IPS-NIHi7 (cell line): Measurements from ENCODE around the gene ZNF444.
A peak's percentile ranks its signal among the peaks of the same experiment; 100 is the strongest.

ENCODE experiments used
- DNase-seq: peaks from one replicate; pipeline ENCODE4 v3.0.0; 2012; ENCODE audit warnings: mixed read lengths; ENCODE audit errors: extremely low spot score

ZNF444 gene

DNA sequence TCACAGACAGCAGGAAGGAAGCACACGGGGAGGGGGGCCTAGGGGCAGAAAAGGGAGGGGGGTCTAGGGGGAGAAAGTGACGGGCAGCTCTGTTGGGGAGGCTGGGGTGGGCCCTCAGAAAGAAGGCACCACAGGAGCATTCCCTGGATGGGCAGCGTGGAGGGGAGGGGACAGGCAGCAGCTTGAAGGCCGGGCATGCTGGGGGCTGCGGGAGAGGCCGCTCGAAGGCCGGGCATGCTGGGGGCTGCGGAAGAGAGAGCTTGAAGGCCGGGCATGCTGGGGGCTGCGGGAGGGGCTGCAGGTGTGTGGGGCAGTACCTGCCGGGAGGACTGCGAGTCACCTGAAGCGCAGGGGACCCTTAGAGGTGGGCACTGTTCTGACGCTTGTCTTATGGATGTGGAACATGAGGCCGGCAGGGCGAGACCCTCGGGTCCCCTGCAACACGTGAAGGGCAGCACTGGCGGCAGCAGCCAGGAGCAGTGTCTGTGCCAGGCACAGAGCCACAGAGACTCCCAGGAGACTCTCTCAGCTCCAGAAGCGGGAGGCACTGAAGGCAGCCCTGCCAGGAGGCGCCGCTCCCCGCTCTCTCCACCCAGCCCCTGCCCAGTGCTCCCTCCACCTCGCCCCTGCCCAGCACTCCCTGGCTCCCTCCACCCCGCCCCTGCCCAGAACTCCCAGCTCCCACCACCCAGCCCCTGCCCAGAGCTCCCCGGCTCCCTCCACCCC is 33.3 kb upstream of the ZNF444 start:
- no peak for DNase-seq

- DNase-seq = no peak
These were observed 32.5 kb upstream of the ZNF444 start for GRCh38 chr19:56108447-56109195.

DNA sequence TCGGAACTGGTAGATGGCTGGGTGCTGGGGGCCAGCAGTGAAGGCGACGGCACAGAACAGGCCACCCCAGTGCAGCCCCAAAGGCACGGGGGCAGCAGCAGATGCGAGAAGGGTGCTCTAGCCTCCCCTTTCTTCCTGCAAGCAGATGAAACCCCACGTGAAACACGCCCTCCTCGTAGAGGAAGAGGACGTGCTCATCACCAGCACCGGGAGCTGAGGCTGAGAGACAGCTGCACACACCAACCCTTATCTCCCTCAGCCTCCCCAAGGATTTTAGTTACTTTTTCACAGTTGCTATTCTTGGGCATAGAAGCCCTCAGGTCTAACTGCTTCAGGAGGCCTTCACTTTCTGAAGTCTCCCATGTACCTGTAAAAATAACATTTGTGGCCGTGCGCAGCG is 31.9 kb upstream of the ZNF444 start:
- DNase-seq = no peak

GRCh38 chr19:56110515-56111448 is 30.3 kb upstream of the ZNF444 start:
- no peak for DNase-seq

GRCh38 chr19:56111601-56112312 is 29.3 kb upstream of the ZNF444 start:
- DNase-seq = no peak

DNA sequence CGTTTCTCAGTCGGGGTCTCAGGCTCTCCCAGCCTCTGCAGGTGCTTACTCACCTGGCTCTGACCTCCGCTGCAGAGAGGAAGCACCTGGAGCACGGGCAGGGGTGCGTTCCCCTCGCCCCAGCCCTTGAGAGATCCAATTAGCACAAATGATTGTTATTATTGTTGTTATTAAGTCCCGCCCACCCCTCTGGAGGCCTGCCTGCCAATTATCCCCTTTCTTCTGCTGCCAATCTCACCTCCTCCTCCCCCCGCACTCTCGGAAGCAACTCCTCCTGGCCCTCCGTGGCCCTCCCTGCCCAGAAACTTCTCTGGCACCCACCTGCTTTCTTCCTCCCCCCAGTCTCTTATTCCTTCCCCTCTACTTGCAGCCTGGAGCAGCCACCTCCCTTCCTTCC is 28.8 kb upstream of the ZNF444 start:
- DNase-seq = no peak

DNA sequence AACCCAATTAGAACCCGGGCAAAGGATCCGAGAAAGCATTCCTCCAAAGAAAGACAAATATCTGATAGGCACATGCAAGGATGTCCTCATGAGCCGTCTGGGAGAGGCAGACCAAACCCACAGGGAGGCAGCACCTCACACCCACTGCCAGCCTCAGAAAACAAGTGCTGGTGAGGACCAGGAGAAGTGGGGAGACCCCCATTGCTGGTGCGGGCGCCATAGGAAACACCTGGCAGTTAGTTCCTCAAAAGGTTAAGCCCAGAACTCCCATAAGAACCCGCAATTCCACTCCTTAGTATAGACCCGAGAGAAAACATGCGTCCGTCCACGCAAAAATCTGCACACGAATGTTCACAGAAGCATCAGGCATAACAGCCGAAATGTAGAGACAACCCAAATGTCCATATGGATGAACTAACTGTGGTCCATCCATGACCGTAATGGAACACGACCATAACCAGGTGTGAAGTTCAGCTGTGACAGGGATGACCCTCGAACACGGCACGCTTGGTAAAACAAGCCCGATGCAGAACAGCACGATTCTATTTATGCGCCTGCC is 27.9 kb upstream of the ZNF444 start:
- DNase-seq = no peak

GRCh38 chr19:56114051-56114777 is 26.9 kb upstream of the ZNF444 start:
- no peak for DNase-seq

DNA sequence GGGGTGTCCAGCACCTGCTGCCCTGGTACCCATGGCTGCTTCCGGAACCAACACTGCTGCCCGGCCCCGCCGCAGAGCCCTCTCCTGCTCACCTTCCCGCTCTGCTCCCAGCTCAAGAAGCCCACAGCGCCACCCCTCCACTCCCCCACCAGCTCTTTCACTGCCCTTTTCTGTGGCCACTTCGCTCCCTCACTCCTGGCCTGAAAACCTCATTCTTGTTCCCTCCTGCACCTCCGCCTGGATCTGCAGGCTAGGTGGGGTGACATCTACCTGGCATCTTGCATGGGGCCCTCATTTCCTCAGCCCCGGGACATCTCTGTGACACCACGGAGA is 26.3 kb upstream of the ZNF444 start:
- DNase-seq = no peak

GRCh38 chr19:56115490-56115889 is 25.6 kb upstream of the ZNF444 start:
- DNase-seq = no peak

DNA sequence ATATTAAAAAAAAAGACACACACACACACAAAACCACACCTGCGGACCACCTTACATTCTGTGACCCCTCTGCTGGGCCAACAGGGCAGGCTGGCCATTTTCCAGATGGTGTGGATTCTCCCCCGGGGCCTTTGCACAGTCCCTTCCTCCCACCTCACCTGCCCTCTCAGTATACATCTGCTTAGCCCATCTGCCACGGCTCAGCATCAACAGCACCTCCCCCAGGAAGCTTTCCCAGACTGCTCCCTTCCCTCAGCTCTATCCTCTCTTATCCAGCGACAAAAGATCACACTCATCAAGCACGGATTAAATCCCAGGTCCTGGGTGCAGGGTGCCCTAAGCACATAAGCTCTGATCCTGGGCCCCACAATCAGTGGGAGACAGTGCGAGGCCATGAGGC is 24.5 kb upstream of the ZNF444 start:
- no peak for DNase-seq

- DNase-seq = no peak
These were observed 23.7 kb upstream of the ZNF444 start for GRCh38 chr19:56117376-56117884.

DNA sequence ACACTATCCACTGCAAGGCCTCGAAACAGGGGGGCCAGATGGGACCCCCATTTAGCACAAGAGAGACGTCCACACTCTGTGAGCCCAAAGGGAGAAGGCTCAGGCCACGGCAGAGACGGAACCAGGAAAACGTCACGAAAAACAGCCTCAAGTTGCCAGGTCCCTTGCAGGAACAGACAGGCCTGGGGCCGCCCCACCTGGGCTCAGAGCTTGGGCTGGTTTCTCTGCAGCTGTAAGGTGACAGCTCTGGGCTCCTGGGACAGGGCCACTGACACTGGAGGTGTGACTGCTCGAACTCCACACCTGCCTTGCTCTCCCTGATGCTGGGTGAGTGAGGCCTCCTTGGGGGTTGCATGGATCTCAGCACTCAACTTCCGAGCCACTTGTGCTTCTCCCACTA is 23.2 kb upstream of the ZNF444 start:
- DNase-seq = no peak

- no peak for DNase-seq
These were observed 22.2 kb upstream of the ZNF444 start for GRCh38 chr19:56118666-56119581.

- DNase-seq = no peak
These were observed 21.5 kb upstream of the ZNF444 start for GRCh38 chr19:56119582-56119978.

DNA sequence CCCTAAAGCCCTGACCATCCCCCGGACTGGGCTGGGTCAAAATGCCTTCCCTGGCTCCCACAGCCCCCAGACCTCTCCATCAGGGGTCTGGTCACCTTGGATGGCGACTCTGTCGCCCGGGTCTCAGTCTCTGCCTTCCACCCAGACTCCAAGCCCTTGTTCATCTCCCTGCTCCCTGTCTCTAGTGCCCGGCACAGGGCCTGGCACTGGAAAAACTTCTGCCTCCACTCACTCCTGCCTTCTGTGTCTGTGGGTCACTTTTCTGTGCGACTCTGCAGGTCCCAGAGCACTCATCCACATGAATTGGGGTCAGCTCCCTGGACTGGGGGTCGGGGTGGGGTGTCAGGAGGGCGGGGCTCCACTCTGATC is 21.1 kb upstream of the ZNF444 start:
- DNase-seq = no peak

GRCh38 chr19:56120371-56121179 is 20.5 kb upstream of the ZNF444 start:
- DNase-seq = peak; percentile 73
